ENCODE data around the gene MAPKAPK5. TPM values are rescaled to one million over a fixed set of nuclear protein-coding genes. Genes with fewer than 3 reads are reported as not detected.

Gene MAPKAPK5
- polyA plus RNA-seq, 1 experiment = 32.5 TPM

- no peak for TF ChIP-seq CTCF (IDR thresholded peaks at IDR 0.05; ENCODE audit: insufficient read depth, low read depth, low read length)
- no peak for DNase-seq (ENCODE audit: low read depth)
- no peaks in the 10 kb centered on the region for H3K36me3 ChIP-seq (ENCODE audit: control insufficient read depth, insufficient read depth, low read length)
- peak overlapping the region; percentile 57 for H3K4me3 ChIP-seq (ENCODE audit: low read depth, low read length)
- POLR2A ChIA-PET = no interaction called here
- H3K27me3 ChIP-seq (ENCODE audit: control insufficient read depth, insufficient read depth, low read length) = no peaks in the 10 kb centered on the region
- CTCF ChIA-PET = interaction anchor here (0.6 to 2.1 kb wide), 4 partner anchors 15 to 177 kb away, joined by 3 to 8 read pairs (median 4); no protein-coding TSS in a partner anchor
Observed at GRCh38 chr12:111841236-111841749, 735 bp upstream of the MAPKAPK5 start.

GRCh38 chr12:111842556-111843396 is 748 bp downstream of the MAPKAPK5 start:
- Histone ChIP-seq H3K27me3 (ENCODE audit: control insufficient read depth, insufficient read depth, low read length) (no peaks in the 10 kb centered on the region), H3K36me3 (ENCODE audit: control insufficient read depth, insufficient read depth, low read length) (no peaks in the 10 kb centered on the region), H3K4me3 (ENCODE audit: low read depth, low read length) (peak overlapping the region; percentile 57)
- POLR2A ChIA-PET = no interaction called here
- no peak for TF ChIP-seq CTCF (IDR thresholded peaks at IDR 0.05; ENCODE audit: insufficient read depth, low read depth, low read length)
- CTCF ChIA-PET = interaction anchor here (1.1 to 2.1 kb wide), 2 partner anchors 19 to 30 kb away, joined by 5 to 8 read pairs; no protein-coding TSS in a partner anchor
- DNase-seq (ENCODE audit: low read depth) = no peak

- TF ChIP-seq CTCF (IDR thresholded peaks at IDR 0.05; ENCODE audit: insufficient read depth, low read depth, low read length) = no peak
- no peak overlapping the region for H3K4me3 ChIP-seq (ENCODE audit: low read depth, low read length)
- CTCF ChIA-PET = interaction anchor here (0.9 kb wide), 1 partner anchor 33 kb away, joined by 3 read pairs; no protein-coding TSS in a partner anchor
- no peaks in the 10 kb centered on the region for H3K27me3 ChIP-seq (ENCODE audit: control insufficient read depth, insufficient read depth, low read length)
- DNase-seq (ENCODE audit: low read depth) = no peak
- no peaks in the 10 kb centered on the region for H3K36me3 ChIP-seq (ENCODE audit: control insufficient read depth, insufficient read depth, low read length)
- POLR2A ChIA-PET = no interaction called here
Observed at GRCh38 chr12:111846016-111846415, 4.0 kb downstream of the MAPKAPK5 start.

- DNase-seq (ENCODE audit: low read depth) = no peak
- Histone ChIP-seq H3K4me3 (ENCODE audit: low read depth, low read length) (no peak overlapping the region), H3K36me3 (ENCODE audit: control insufficient read depth, insufficient read depth, low read length) (no peaks in the 10 kb centered on the region), H3K27me3 (ENCODE audit: control insufficient read depth, insufficient read depth, low read length) (no peaks in the 10 kb centered on the region)
- TF ChIP-seq CTCF (IDR thresholded peaks at IDR 0.05; ENCODE audit: insufficient read depth, low read depth, low read length) = no peak
- POLR2A ChIA-PET = no interaction called here
- CTCF ChIA-PET = interaction anchor here (1.4 kb wide), 1 partner anchor 73 kb away, joined by 3 read pairs; no protein-coding TSS in a partner anchor
Observed at GRCh38 chr12:111850526-111850925, 8.5 kb downstream of the MAPKAPK5 start.

GRCh38 chr12:111858186-111858585 is 16.2 kb downstream of the MAPKAPK5 start:
- H3K36me3 ChIP-seq (ENCODE audit: control insufficient read depth, insufficient read depth, low read length) = no peaks in the 10 kb centered on the region
- TF ChIP-seq CTCF (IDR thresholded peaks at IDR 0.05; ENCODE audit: insufficient read depth, low read depth, low read length) = no peak
- CTCF ChIA-PET = no interaction called here
- POLR2A ChIA-PET = no interaction called here
- DNase-seq (ENCODE audit: low read depth) = no peak
- H3K4me3 ChIP-seq (ENCODE audit: low read depth, low read length) = no peak overlapping the region
- no peaks in the 10 kb centered on the region for H3K27me3 ChIP-seq (ENCODE audit: control insufficient read depth, insufficient read depth, low read length)

Measured in BJ (cell line).